ENCODE measurements around the gene MMD2. TPM values are rescaled to one million over a fixed set of nuclear protein-coding genes. Genes with fewer than 3 reads are reported as not detected.

MMD2 gene
- total and polyA plus RNA-seq, 2 donors (not counting 1 experiment from before 2014, with no cell fraction given) = not detected

DNA sequence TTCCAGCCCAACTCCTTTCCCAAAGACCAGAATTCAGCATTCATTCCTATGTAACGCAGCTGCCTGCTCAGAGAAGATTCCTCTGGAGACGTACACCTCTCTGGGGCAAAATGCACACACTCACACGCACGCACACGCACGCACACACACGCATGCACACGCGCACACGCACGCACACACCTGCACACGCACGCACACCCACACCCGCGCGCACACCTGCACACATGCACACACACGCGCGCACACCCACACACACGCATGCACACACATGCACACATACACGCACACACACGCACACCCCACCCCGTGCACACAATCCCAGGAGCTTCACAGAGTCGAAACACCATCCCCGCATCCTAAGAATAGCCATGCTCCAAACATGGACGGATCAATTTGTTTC, 13.0 kb downstream of the MMD2 start:
- no peak overlapping the region for H2AFZ ChIP-seq (ENCODE audit: low read length)
- H3K27ac ChIP-seq (ENCODE audit: insufficient read depth, low read length) = no peak overlapping the region

GRCh38 chr7:4944939-4945338, 14.0 kb downstream of the MMD2 start:
- no peak overlapping the region for H3K4me3 ChIP-seq (replicated peaks in 1 of 4; ENCODE audit: control extremely low read depth in 1 of 4, insufficient read depth in 1 of 4, low read depth in 3 of 4, low read length in 4 of 4)
- no peak overlapping the region for H2AFZ ChIP-seq (ENCODE audit: low read length)
- no peaks in the 10 kb centered on the region for H3K79me2 ChIP-seq (ENCODE audit: control insufficient read depth, insufficient read depth, low read length)
- no peaks in the 10 kb centered on the region for H3K36me3 ChIP-seq (ENCODE audit: control insufficient read depth, insufficient read depth, low read length)
- no peak overlapping the region for H3K27ac ChIP-seq (ENCODE audit: insufficient read depth, low read length)
- H3K27me3 ChIP-seq (ENCODE audit: control insufficient read depth, insufficient read depth, low read length) = no peaks in the 10 kb centered on the region
- no peaks in the 10 kb centered on the region for H3K9me3 ChIP-seq (ENCODE audit: control insufficient read depth, insufficient read depth, low read depth, low read length)
- DNase-seq (ENCODE audit: low read depth in 2 of 2) = no peak
- no peaks in the 10 kb centered on the region for H4K20me1 ChIP-seq (ENCODE audit: control insufficient read depth, extremely low read depth, insufficient read depth, low read length)
- H3K4me1 ChIP-seq (ENCODE audit: control insufficient read depth, extremely low read depth, insufficient read depth, low read length) = no peaks in the 10 kb centered on the region
- TF ChIP-seq CTCF (conservative IDR thresholded peaks at IDR 0.05 in 1 of 2, IDR thresholded peaks at IDR 0.05 in 1 of 2; ENCODE audit: low read depth in 1 of 2, low read length in 2 of 2) = no peak
- TF ChIP-seq EZH2 (IDR thresholded peaks at IDR 0.05; ENCODE audit: low read length, missing control alignments) = no peak
- no peak overlapping the region for H3K9ac ChIP-seq (ENCODE audit: insufficient read depth, low read length)
- H3K4me2 ChIP-seq (ENCODE audit: extremely low read depth, insufficient read depth, low read length) = no peak overlapping the region

More for the DNA sequence above, 13.0 kb downstream of the MMD2 start:
- TF ChIP-seq EZH2 (IDR thresholded peaks at IDR 0.05; ENCODE audit: low read length, missing control alignments) = no peak
- no peak for TF ChIP-seq CTCF (conservative IDR thresholded peaks at IDR 0.05 in 1 of 2, IDR thresholded peaks at IDR 0.05 in 1 of 2; ENCODE audit: low read depth in 1 of 2, low read length in 2 of 2)
- DNase-seq (ENCODE audit: low read depth in 2 of 2) = no peak
- Histone ChIP-seq H3K79me2 (ENCODE audit: control insufficient read depth, insufficient read depth, low read length) (no peaks in the 10 kb centered on the region), H3K4me1 (ENCODE audit: control insufficient read depth, extremely low read depth, insufficient read depth, low read length) (no peaks in the 10 kb centered on the region), H3K4me2 (ENCODE audit: extremely low read depth, insufficient read depth, low read length) (no peak overlapping the region), H3K9me3 (ENCODE audit: control insufficient read depth, insufficient read depth, low read depth, low read length) (no peaks in the 10 kb centered on the region), H3K9ac (ENCODE audit: insufficient read depth, low read length) (no peak overlapping the region), H4K20me1 (ENCODE audit: control insufficient read depth, extremely low read depth, insufficient read depth, low read length) (no peaks in the 10 kb centered on the region), H3K4me3 (replicated peaks in 1 of 4; ENCODE audit: control extremely low read depth in 1 of 4, insufficient read depth in 1 of 4, low read depth in 3 of 4, low read length in 4 of 4) (no peak overlapping the region), H3K27me3 (ENCODE audit: control insufficient read depth, insufficient read depth, low read length) (no peaks in the 10 kb centered on the region), H3K36me3 (ENCODE audit: control insufficient read depth, insufficient read depth, low read length) (no peaks in the 10 kb centered on the region)

- no peak for DNase-seq (ENCODE audit: low read depth in 2 of 2)
- no peak overlapping the region for H3K4me3 ChIP-seq (replicated peaks in 1 of 4; ENCODE audit: control extremely low read depth in 1 of 4, insufficient read depth in 1 of 4, low read depth in 3 of 4, low read length in 4 of 4)
- H3K4me1 ChIP-seq (ENCODE audit: control insufficient read depth, extremely low read depth, insufficient read depth, low read length) = no peaks in the 10 kb centered on the region
- H2AFZ ChIP-seq (ENCODE audit: low read length) = no peak overlapping the region
- H3K27ac ChIP-seq (ENCODE audit: insufficient read depth, low read length) = no peak overlapping the region
- no peaks in the 10 kb centered on the region for H3K27me3 ChIP-seq (ENCODE audit: control insufficient read depth, insufficient read depth, low read length)
- no peak overlapping the region for H3K4me2 ChIP-seq (ENCODE audit: extremely low read depth, insufficient read depth, low read length)
- no peaks in the 10 kb centered on the region for H3K79me2 ChIP-seq (ENCODE audit: control insufficient read depth, insufficient read depth, low read length)
- H3K36me3 ChIP-seq (ENCODE audit: control insufficient read depth, insufficient read depth, low read length) = no peaks in the 10 kb centered on the region
- no peaks in the 10 kb centered on the region for H3K9me3 ChIP-seq (ENCODE audit: control insufficient read depth, insufficient read depth, low read depth, low read length)
- H4K20me1 ChIP-seq (ENCODE audit: control insufficient read depth, extremely low read depth, insufficient read depth, low read length) = no peaks in the 10 kb centered on the region
- no peak overlapping the region for H3K9ac ChIP-seq (ENCODE audit: insufficient read depth, low read length)
- no peak for TF ChIP-seq CTCF (conservative IDR thresholded peaks at IDR 0.05 in 1 of 2, IDR thresholded peaks at IDR 0.05 in 1 of 2; ENCODE audit: low read depth in 1 of 2, low read length in 2 of 2)
- TF ChIP-seq EZH2 (IDR thresholded peaks at IDR 0.05; ENCODE audit: low read length, missing control alignments) = no peak
Observed at GRCh38 chr7:4943297-4943696, 15.7 kb downstream of the MMD2 start.

Data from fibroblast of lung (primary cell).